Fibroblast of mammary gland (primary cell): ENCODE measurements around the gene PURA.
"Not testable (repeated sequence)": the region's sequence is repeated elsewhere in the genome, so short reads cannot be mapped to it uniquely, and the experiment has no call there.

Source experiments
- DNase-seq: peaks from one replicate; pipeline ENCODE4 v3.0.0-alpha.2; 2010; ENCODE audit warnings: low read depth
- H3K4me3 ChIP-seq: 2 replicates; pipeline ENCODE4 v1.5.1; 2011; ENCODE audit warnings: low read depth, mild to moderate bottlenecking, low read length, moderate library complexity; ENCODE audit not compliant: control insufficient read depth
- TF ChIP-seq, protein P1 (sequence below): conservative IDR thresholded peaks from 2 replicates; pipeline ENCODE4 v1.5.1; 2011; ENCODE audit warnings: low read depth, low read length, inconsistent platforms; ENCODE audit not compliant: control insufficient read depth, insufficient read depth

The PURA gene

DNA sequence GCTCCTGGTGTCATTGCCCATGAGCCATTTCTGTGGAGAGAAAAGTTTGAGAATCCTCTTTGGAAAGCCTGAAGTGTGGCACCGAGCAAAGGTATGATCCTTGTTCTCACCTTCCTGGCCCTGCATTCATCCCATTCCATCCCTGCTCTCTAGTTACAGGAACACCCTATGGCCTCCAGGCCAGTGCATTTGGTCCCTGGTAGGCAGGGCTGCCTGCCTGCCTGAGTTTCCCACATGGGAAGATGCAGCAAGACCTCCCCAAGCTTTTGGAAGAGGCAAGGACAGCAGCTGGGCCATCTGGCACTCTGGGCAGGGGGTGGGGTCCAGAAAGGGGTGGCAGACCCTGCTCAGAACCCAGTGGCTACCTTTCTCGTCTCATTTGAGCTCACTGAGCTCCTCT lies 36.3 kb downstream of the PURA start:
- no peak for DNase-seq
- H3K4me3 ChIP-seq, result no peak overlapping the region
- TF ChIP-seq, protein P1, sequence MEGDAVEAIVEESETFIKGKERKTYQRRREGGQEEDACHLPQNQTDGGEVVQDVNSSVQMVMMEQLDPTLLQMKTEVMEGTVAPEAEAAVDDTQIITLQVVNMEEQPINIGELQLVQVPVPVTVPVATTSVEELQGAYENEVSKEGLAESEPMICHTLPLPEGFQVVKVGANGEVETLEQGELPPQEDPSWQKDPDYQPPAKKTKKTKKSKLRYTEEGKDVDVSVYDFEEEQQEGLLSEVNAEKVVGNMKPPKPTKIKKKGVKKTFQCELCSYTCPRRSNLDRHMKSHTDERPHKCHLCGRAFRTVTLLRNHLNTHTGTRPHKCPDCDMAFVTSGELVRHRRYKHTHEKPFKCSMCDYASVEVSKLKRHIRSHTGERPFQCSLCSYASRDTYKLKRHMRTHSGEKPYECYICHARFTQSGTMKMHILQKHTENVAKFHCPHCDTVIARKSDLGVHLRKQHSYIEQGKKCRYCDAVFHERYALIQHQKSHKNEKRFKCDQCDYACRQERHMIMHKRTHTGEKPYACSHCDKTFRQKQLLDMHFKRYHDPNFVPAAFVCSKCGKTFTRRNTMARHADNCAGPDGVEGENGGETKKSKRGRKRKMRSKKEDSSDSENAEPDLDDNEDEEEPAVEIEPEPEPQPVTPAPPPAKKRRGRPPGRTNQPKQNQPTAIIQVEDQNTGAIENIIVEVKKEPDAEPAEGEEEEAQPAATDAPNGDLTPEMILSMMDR, result no peak

DNA sequence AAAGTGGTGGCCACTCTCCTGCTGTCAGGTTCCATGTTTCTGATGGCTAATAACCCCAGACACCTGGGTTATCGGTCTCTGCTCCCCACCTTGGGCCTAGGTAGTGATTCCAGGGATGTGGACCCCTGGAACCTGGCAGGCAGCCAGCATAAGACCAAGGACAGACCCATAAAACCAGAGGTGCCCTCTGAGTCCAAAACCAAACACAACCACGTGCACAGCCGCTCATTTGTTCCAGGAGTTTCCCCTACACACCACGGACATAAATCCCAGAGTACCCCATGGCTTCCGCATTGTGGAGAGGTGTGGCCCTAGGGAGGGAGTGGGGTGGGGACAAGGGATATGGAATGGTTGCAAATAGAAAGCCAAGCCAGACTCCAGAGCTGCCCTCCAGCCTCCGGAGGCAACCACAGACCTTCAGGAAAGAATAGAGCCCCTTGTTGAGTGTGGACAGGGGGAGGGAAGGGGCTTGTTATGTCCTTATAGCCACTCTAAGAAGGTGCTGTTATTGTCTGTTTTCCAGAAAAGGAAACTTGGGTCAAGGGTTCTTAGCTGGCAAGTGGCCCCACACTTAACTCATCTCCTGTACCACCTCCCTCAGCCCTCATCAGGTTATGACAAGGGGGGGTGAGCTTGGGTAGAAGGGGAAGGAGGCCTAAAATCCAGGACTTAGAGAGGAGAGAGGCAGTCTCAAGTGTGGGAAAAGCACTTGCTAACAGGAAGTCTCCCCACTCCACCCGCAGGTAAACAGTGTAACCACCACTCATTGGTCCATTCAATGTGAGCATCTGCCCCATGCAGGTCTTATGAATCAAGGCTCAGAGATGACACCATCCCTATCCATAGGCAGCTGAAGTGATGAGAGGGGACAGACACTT lies 37.5 kb downstream of the PURA start:
- TF ChIP-seq, protein P1, result no peak
- no peak for DNase-seq
- no peak overlapping the region for H3K4me3 ChIP-seq

DNA sequence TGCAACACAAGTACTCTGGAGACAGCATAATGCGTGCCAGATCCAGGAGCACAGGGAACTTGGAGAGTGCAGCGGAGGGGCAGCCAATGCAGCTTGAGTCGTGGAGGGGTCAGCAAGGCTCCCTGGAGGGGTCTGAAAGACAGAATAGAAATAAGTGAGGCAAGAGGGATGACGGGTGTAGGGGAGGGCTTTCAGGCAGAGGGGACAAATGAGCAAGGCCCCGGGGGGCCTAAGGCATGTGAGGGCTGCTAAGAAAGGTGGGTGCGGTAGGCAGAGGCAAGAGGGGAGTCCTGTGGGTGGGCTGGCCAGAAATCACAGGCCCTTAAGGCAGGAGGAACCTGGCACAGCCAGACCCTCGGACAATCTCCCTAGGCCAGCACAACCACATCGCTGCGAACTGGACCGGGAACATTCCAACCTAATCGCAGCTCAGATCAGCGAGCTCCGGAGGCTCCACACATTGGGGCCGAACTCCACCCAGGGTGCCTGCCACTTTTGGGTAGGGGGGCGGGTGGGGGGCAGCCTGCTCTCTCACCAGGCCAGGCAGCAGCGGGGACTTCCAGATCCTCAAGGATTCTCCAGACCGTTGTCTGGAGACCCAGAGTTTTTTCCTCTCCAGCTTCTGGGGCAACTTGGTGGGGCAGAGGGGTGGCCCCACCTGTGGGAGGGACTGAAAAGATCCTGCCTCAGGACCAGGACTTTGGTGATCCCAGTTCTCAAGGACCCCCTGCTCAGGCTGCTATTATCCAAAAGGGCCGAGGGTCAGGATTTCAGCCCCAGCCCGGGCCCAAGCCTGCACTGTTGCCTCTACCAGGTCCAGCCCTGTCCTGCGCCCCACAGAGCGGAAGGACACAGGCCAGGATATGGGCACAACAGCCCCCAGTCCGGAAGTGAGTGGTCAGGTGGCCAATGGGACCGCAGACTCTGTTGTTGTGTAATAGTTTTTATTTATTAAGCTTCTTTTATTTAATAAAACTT lies 38.4 kb downstream of the PURA start:
- TF ChIP-seq, protein P1, result no peak
- no peak overlapping the region for H3K4me3 ChIP-seq
- no peak for DNase-seq

DNA sequence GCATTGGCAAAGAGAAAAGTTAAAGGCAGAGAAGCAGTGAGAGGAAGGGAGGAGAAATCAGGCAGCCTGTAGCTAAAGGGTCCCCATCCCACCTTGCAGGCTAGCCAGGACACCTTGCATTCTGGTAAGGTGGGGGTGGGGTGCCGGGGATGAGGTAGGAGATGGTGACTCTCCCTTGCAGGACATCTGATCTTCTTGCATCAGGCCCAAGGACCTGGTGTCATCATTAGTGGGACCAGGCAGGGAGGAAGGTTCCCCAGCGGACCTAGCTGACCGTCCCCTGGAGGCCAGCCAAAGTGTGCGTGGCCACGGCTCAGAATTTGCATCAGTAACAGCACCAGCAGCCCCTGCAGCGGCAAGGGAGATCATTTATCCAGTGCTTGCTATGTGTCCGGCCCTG lies 39.3 kb downstream of the PURA start:
- no peak overlapping the region for H3K4me3 ChIP-seq
- TF ChIP-seq, protein P1, result no peak
- DNase-seq, result no peak

DNA sequence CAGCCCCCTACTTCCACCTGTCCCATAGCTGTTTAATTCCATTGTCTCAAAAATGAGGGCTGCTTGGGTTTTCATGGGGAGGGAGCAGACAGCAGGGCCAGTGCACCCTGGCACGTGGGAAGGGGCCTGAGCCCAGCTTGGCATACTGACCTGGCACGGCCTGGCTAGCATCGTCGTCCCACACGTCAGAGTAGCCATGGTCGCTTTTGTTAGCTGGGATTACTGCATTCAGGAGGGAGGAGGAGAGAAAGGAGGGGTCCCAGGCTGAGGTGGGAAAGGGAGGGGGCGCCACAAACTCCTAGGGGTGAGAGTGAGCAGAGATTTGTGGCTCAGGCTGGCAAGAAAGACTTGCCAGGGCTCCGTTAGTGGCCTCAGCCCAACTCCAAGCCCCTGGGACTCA lies 40.0 kb downstream of the PURA start:
- no peak for DNase-seq
- no peak overlapping the region for H3K4me3 ChIP-seq
- TF ChIP-seq, protein P1, result no peak

DNA sequence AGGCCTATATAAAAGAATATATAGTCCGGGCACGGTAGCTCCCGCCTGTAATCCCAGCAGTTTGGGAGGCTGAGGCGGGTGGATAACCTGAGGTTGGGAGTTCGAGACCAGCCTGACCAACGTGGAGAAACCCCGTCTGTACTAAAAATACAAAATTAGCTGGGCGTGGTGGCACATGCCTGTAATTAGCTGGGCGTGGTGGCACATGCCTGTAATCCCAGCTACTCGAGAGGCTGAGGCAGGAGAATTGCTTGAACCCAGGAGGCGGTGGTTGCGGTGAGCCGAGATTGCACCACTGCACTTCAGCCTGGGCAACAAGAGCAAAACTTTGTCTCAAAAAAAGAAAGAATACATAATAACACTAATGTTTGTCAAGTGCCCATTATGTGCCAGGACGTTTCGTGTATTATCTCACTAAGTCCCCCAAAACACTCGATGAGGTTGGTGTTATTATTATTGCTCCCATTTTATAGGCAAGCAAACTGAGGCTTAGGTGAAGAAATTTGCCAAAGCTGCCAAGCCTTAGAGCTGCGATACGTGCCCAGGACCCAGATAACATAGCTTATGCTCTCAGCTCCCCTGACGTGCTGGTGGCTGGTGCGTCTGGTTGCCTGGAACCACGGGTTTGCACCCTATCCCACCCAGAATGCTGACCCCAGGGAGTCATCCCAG lies 40.9 kb downstream of the PURA start:
- H3K4me3 ChIP-seq, DNase-seq: not testable (repeated sequence)
